ENCODE data around the gene TRIP13. TPM values are rescaled to one million over a fixed set of nuclear protein-coding genes. Genes with fewer than 3 reads are reported as not detected.

Gene TRIP13
- total and polyA plus RNA-seq, 10 donors: 1.0 to 5.4 (median 2.4) TPM

- H3K27me3 ChIP-seq (replicated peaks in 1 of 7): peaks cover 0 to 91% (median 27%) of the 10 kb centered on the region in 7 donors
- no peaks in the 10 kb centered on the region for H3K36me3 ChIP-seq
- no peak for TF ChIP-seq POLR2AphosphoS5 (IDR thresholded peaks at IDR 0.05)
- no peak for TF ChIP-seq POLR2A (IDR thresholded peaks at IDR 0.05)
- no peak overlapping the region for H3K4me3 ChIP-seq
- intact Hi-C loops (cut with DNase I; ENCODE audit: low total_unique reads): no loop called here
- DNase-seq: no peak
- peaks cover 0 to 4% (median 0%) of the 10 kb centered on the region in 6 donors for H3K4me1 ChIP-seq
- 72 to 92% (median 85%) methylated on average over 17 of the region's 17 CpGs for WGBS, 5 donors
- H3K27ac ChIP-seq: no peak overlapping the region
- H3K9me3 ChIP-seq: no peaks in the 10 kb centered on the region
Observed at GRCh38 chr5:949815-950560, 57.3 kb downstream of the TRIP13 start.

GRCh38 chr5:951940-952596 lies 59.4 kb downstream of the TRIP13 start:
- Histone ChIP-seq H3K4me1 (peaks cover 0 to 11% (median 5%) of the 10 kb centered on the region in 6 donors), H3K27ac (no peak overlapping the region), H3K27me3 (replicated peaks in 1 of 7) (peaks cover 0 to 86% (median 30%) of the 10 kb centered on the region in 7 donors), H3K4me3 (no peak overlapping the region), H3K36me3 (no peaks in the 10 kb centered on the region), H3K9me3 (no peaks in the 10 kb centered on the region)
- no peak for TF ChIP-seq CTCF (IDR thresholded peaks at IDR 0.05 in 8 of 11, conservative IDR thresholded peaks at IDR 0.05 in 3 of 11)
- TF ChIP-seq POLR2AphosphoS5 (IDR thresholded peaks at IDR 0.05): no peak
- TF ChIP-seq POLR2A (IDR thresholded peaks at IDR 0.05): no peak
- intact Hi-C loops (cut with DNase I; ENCODE audit: low total_unique reads): no loop called here
- peak; percentile 57 for DNase-seq
- WGBS, 5 donors: 84 to 93% (median 86%) methylated on average over 11 to 16 of the region's 16 CpGs

- DNase-seq: peak; percentile 59
- H3K27ac ChIP-seq: no peak overlapping the region
- H3K4me3 ChIP-seq: no peak overlapping the region
- H3K4me1 ChIP-seq: peaks cover 0 to 17% (median 12%) of the 10 kb centered on the region in 6 donors
- intact Hi-C loops (cut with DNase I; ENCODE audit: low total_unique reads): no loop called here
- no peak for TF ChIP-seq CTCF (IDR thresholded peaks at IDR 0.05 in 8 of 11, conservative IDR thresholded peaks at IDR 0.05 in 3 of 11)
- no peak for TF ChIP-seq POLR2AphosphoS5 (IDR thresholded peaks at IDR 0.05)
- no peak for TF ChIP-seq POLR2A (IDR thresholded peaks at IDR 0.05)
- no peaks in the 10 kb centered on the region for H3K36me3 ChIP-seq
- peaks cover 0 to 86% (median 24%) of the 10 kb centered on the region in 7 donors for H3K27me3 ChIP-seq (replicated peaks in 1 of 7)
- H3K9me3 ChIP-seq: no peaks in the 10 kb centered on the region
- 82 to 89% (median 85%) methylated on average over 9 to 13 of the region's 13 CpGs for WGBS, 5 donors
Observed at GRCh38 chr5:952597-953271, 60.0 kb downstream of the TRIP13 start.

GRCh38 chr5:953535-954449 lies 61.1 kb downstream of the TRIP13 start:
- 82 to 86% (median 84%) methylated on average over 23 to 24 of the region's 24 CpGs for WGBS, 5 donors
- H3K4me1 ChIP-seq: peaks cover 0 to 26% (median 14%) of the 10 kb centered on the region in 6 donors
- H3K27ac ChIP-seq: no peak overlapping the region
- H3K9me3 ChIP-seq: no peaks in the 10 kb centered on the region
- no peak for TF ChIP-seq POLR2A (IDR thresholded peaks at IDR 0.05)
- no peak for TF ChIP-seq POLR2AphosphoS5 (IDR thresholded peaks at IDR 0.05)
- no peak for TF ChIP-seq CTCF (IDR thresholded peaks at IDR 0.05 in 8 of 11, conservative IDR thresholded peaks at IDR 0.05 in 3 of 11)
- intact Hi-C loops (cut with DNase I; ENCODE audit: low total_unique reads): no loop called here
- no peaks in the 10 kb centered on the region for H3K36me3 ChIP-seq
- peak; percentile 59 for DNase-seq
- H3K4me3 ChIP-seq: no peak overlapping the region
- H3K27me3 ChIP-seq (replicated peaks in 1 of 7): peaks cover 0 to 86% (median 13%) of the 10 kb centered on the region in 7 donors

All from spleen (tissue), 11 donors.